Measurements from ENCODE around the gene ADARB1. TPM values are rescaled to one million over a fixed set of nuclear protein-coding genes. Genes with fewer than 3 reads are reported as not detected.

The ADARB1 gene
- total and polyA plus RNA-seq, 2 of the 4 experiments (the other 2 are of a cell fraction): 39.8 to 47.3 TPM

GRCh38 chr21:45142469-45143308, 68.3 kb downstream of the ADARB1 start:
- Histone ChIP-seq H3K4me3 (ENCODE audit: insufficient read depth, low read depth, low read length) (no peak overlapping the region), H3K4ac (ENCODE audit: low read depth, low read length) (0 out of 2 replicates have a peak overlapping the region, but pooled peaks have one; percentile 16), H2AK5ac (ENCODE audit: low read depth, low read length) (no peak overlapping the region; the same call in 1 of the 2 replicates), H4K91ac (ENCODE audit: insufficient read depth, low read depth, low read length) (no peak overlapping the region), H3K9me3 (ENCODE audit: control insufficient read depth, insufficient read depth, low read length) (no peaks in the 10 kb centered on the region), H4K5ac (ENCODE audit: low read depth, low read length) (no peak overlapping the region), H2AK9ac (replicated peaks; ENCODE audit: low read depth, low read length, poor library complexity) (peak overlapping the region; percentile 17), H2BK120ac (ENCODE audit: low read depth, low read length) (no peak overlapping the region), H4K8ac (ENCODE audit: low read depth in 2 of 2, low read length in 2 of 2) (no peak overlapping the region), H3K23ac (ENCODE audit: low read depth, low read length) (no peak overlapping the region), H4K20me1 (ENCODE audit: insufficient read depth, low read length) (peaks cover 80% of the 10 kb centered on the region), H2BK15ac (ENCODE audit: low read depth, low read length) (no peak overlapping the region), H3K14ac (replicated peaks; ENCODE audit: low read depth, low read length) (no peak overlapping the region), H3K9me1 (ENCODE audit: insufficient read depth, low read length) (peaks cover 16% of the 10 kb centered on the region), H3K36me3 (ENCODE audit: control insufficient read depth, insufficient read depth, low read length) (peaks cover 45% of the 10 kb centered on the region), H2BK20ac (ENCODE audit: low read depth, low read length) (no peak overlapping the region), H3K56ac (ENCODE audit: extremely low read depth, insufficient read depth, low read length) (no peak overlapping the region), H3K27me3 (ENCODE audit: control insufficient read depth, insufficient read depth, low read length) (no peaks in the 10 kb centered on the region), H3K79me1 (ENCODE audit: low read depth in 1 of 2, low read length in 2 of 2) (peaks cover 46 to 75% of the 10 kb centered on the region in 2 experiments), H3K4me2 (ENCODE audit: low read depth, low read length) (no peak overlapping the region), H3K9ac (ENCODE audit: low read depth, low read length) (no peak overlapping the region), H3K4me1 (ENCODE audit: control insufficient read depth, insufficient read depth, low read length) (peaks cover 19% of the 10 kb centered on the region), H2BK5ac (ENCODE audit: low read depth, low read length, poor library complexity, severe bottlenecking) (no peak overlapping the region), H3K18ac (ENCODE audit: low read depth, low read length) (no peak overlapping the region), H3K27ac (ENCODE audit: insufficient read depth, low read length) (no peak overlapping the region), H2AFZ (replicated peaks; ENCODE audit: low read length, poor library complexity) (peak overlapping the region; percentile 26)
- dilution Hi-C loops (cut with HindIII; ENCODE audit: low sequenced_read_pairs, unreplicated experiment): no loop called here
- peak; percentile 84 for DNase-seq
- ATAC-seq (ENCODE audit: low read depth): peak; percentile 58
- 100% methylated on average over 1 of the region's 12 CpGs; no CpG with 5 or more reads in 1 of the 2 experiments for WGBS, 2 experiments (ENCODE audit: extremely low coverage in 2 of 2, insufficient read length in 1 of 2)
- in situ Hi-C loops (cut with MboI; ENCODE audit: low sequenced_read_pairs): loop anchor here (10.0 kb wide), 3 partner anchors 142 to 682 kb away; partner anchors contain the start of gene POFUT2
- ChIA-PET CTCF (interaction anchor here (0.8 kb wide), 1 partner anchor 42 kb away, joined by 3 read pairs; no protein-coding TSS in a partner anchor), POLR2A (ENCODE audit: unreplicated experiment) (no interaction called here)
- no TSS peak for BruUV-seq (replicated peaks)
- intact Hi-C loops (cut with micrococcal nuclease): loop anchor here (5.0 kb wide), 1 partner anchor 85 kb away; no protein-coding TSS in a partner anchor
- TF ChIP-seq CTCF (conservative IDR thresholded peaks at IDR 0.05; ENCODE audit: low read depth, low read length) (no peak), RFX5 (IDR thresholded peaks at IDR 0.05; ENCODE audit: low read depth, low read length) (no peak), CHD1 (IDR thresholded peaks at IDR 0.05; ENCODE audit: low read depth, low read length) (no peak), MAZ (IDR thresholded peaks at IDR 0.05; ENCODE audit: borderline replicate concordance, low read depth, low read length) (no peak), ELK1 (IDR thresholded peaks at IDR 0.05; ENCODE audit: borderline replicate concordance, low read depth, low read length) (no peak), BHLHE40 (IDR thresholded peaks at IDR 0.05; ENCODE audit: low read depth, low read length) (no peak), FOS (IDR thresholded peaks at IDR 0.05; ENCODE audit: low read depth, low read length) (peak; percentile 71), POLR2A (IDR thresholded peaks at IDR 0.05; ENCODE audit: low read depth, low read length) (no peak), CEBPB (IDR thresholded peaks at IDR 0.05; ENCODE audit: low read depth, low read length) (no peak), NFE2L2 (IDR thresholded peaks at IDR 0.05; ENCODE audit: low read depth, low read length) (no peak; the same call in 1 of the 2 replicates), USF2 (IDR thresholded peaks at IDR 0.05; ENCODE audit: low read depth, low read length) (peak; percentile 92), RCOR1 (IDR thresholded peaks at IDR 0.05; ENCODE audit: insufficient replicate concordance, low read length) (no peak), SMC3 (IDR thresholded peaks at IDR 0.05; ENCODE audit: low read depth, low read length) (no peak), RAD21 (IDR thresholded peaks at IDR 0.05; ENCODE audit: low read length) (no peak)

All from IMR-90 (cell line).